OCI-LY3 (cell line): ENCODE results near the gene TNFRSF18.

Experiments
- CTCF ChIP-seq: fragments of 200-600, 300-600 bp; sonication (generic); IDR thresholded peaks from 2 replicates; pipeline ENCODE4 v1.5.1; 2014; ENCODE audit warnings: antibody characterized with exemption, low read length, low read depth
- EZH2phosphoT487 ChIP-seq: fragments of 200-600 bp; shearing (Covaris generic); IDR thresholded peaks from 2 replicates; pipeline ENCODE4 v1.6.1; 2018; ENCODE audit warnings: antibody characterized with exemption, mixed run types, low read depth

GRCh38 chr1:1242461-1243265 lies 36.3 kb upstream of the TNFRSF18 start:
- no peak for TF ChIP-seq CTCF
- no peak for TF ChIP-seq EZH2phosphoT487
